K562 (cell line): ENCODE data around the gene PPP1R15A. TPM values are rescaled to one million over a fixed set of nuclear protein-coding genes. Genes with fewer than 3 reads are reported as not detected.

Experiments
- ATAC-seq: fragments of 200-7000 bp; cut with Tn5 transposase; 3 replicates; pipeline ENCODE4 v1.9.1; 2020; ENCODE audit warnings: moderate library complexity
- BruUV-seq: library from RNA; stranded (reverse); fragments of 400-500 nt; replicated peaks from 2 replicates; lab custom pipeline; 2021; lab: Mats Ljungman, UMichigan
- CTCF ChIA-PET: fragments of 300-600 bp; formaldehyde crosslinking; extraction: SDS; loops from one replicate; lab custom pipeline; 2021; ENCODE audit warnings: low intra/inter-chr PET ratio; lab: Yijun Ruan, JAX
- POLR2A ChIA-PET: fragments of 300-600, 350-650 bp; sonication (Branson Sonifier 250); formaldehyde crosslinking; extraction: SDS; loops from one replicate; lab custom pipeline; 2021; ENCODE audit warnings: antibody characterized with exemption, inconsistent platforms; lab: Yijun Ruan, JAX
- DNase-seq, 4 experiments: peaks; one replicate each; pipeline versions ENCODE4 v3.0.0 to v3.0.0-alpha.2; 2011 to 2018; ENCODE audit warnings: low spot score in 3 of 4, mixed read lengths in 3 of 4; ENCODE audit errors: extremely low read depth in 1 of 4
- FAIRE-seq: peaks from 2 replicates; lab custom pipeline; 2011; peaks lifted over from hg19 to GRCh38; lab: Jason Lieb, UNC
- H2AFZ ChIP-seq: 2 replicates; pipeline ENCODE4 v1.6.0; 2011; ENCODE audit warnings: low read depth, low read length, control low read depth, inconsistent platforms
- H3K27ac ChIP-seq: fragments of 200-600 bp; 3 replicates; pipeline ENCODE4 v1.8.0; 2011; ENCODE audit warnings: low read depth, mild to moderate bottlenecking, control low read depth, inconsistent platforms, low read length, moderate library complexity, mixed read lengths; ENCODE audit errors: extremely low read depth
- H3K27me3 ChIP-seq, 2 experiments: fragments of 300-600 bp in 1 of 2; 2 replicates in 1 of 2; 3 replicates in 1 of 2; pipeline versions ENCODE4 v1.6.0 to v1.8.0; 2011; ENCODE audit warnings: inconsistent platforms in 2 of 2, low read length in 2 of 2, mild to moderate bottlenecking in 1 of 2, mixed read lengths in 1 of 2, moderate library complexity in 1 of 2; ENCODE audit not compliant: control insufficient read depth in 2 of 2, insufficient read depth in 2 of 2
- H3K36me3 ChIP-seq: fragments of 300-600 bp; 3 replicates; pipeline ENCODE4 v1.8.0; 2011; ENCODE audit warnings: mild to moderate bottlenecking, low read length, inconsistent platforms; ENCODE audit not compliant: control insufficient read depth, insufficient read depth
- H3K4me1 ChIP-seq, 2 experiments: fragments of 200-600 bp in 1 of 2; replicated peaks in 1 of 2; 2 replicates in 1 of 2; 3 replicates in 1 of 2; pipeline versions ENCODE4 v1.5.1 to v1.8.0; 2011; ENCODE audit warnings: inconsistent platforms in 2 of 2, low read length in 2 of 2, mild to moderate bottlenecking in 1 of 2, mixed read lengths in 1 of 2, moderate library complexity in 1 of 2; ENCODE audit not compliant: control insufficient read depth in 2 of 2, insufficient read depth in 2 of 2
- H3K4me2 ChIP-seq: 2 replicates; pipeline ENCODE4 v1.6.1; 2011; ENCODE audit warnings: low read length, control low read depth, inconsistent platforms, mixed read lengths; ENCODE audit not compliant: insufficient read depth
- H3K4me3 ChIP-seq: fragments of 200-600 bp; sonication (generic), shearing (Covaris generic); 2 replicates; pipeline ENCODE4 v1.5.1; 2016; ENCODE audit warnings: control low read depth, inconsistent platforms
- H3K79me2 ChIP-seq: fragments of 200-600 bp; 3 replicates; pipeline ENCODE4 v1.8.0; 2011; ENCODE audit warnings: low read length, inconsistent platforms; ENCODE audit not compliant: control insufficient read depth, insufficient read depth
- H3K9ac ChIP-seq, 2 experiments: 2 replicates each; pipeline versions ENCODE4 v1.6.0 to v1.6.1; 2011; ENCODE audit warnings: low read depth in 2 of 2, low read length in 2 of 2, control low read depth in 1 of 2, inconsistent platforms in 1 of 2, mild to moderate bottlenecking in 1 of 2, mixed read lengths in 1 of 2; ENCODE audit not compliant: insufficient read depth in 1 of 2
- H3K9me1 ChIP-seq: one replicate; pipeline ENCODE4 v1.6.0; 2011; ENCODE audit warnings: inconsistent platforms, mild to moderate bottlenecking, low read length, moderate library complexity; ENCODE audit not compliant: control insufficient read depth, insufficient read depth
- H3K9me3 ChIP-seq: replicated peaks from 2 replicates; pipeline ENCODE4 v1.5.1; 2011; ENCODE audit warnings: low read depth, low read length, inconsistent platforms; ENCODE audit not compliant: control insufficient read depth, insufficient read depth
- H4K20me1 ChIP-seq: replicated peaks from 2 replicates; pipeline ENCODE4 v1.6.1; 2011; ENCODE audit warnings: low read length, inconsistent platforms, mixed read lengths; ENCODE audit not compliant: control insufficient read depth, insufficient read depth
- CBX8 ChIP-seq: fragments of 200-600 bp; sonication (generic); IDR thresholded peaks from 2 replicates; pipeline ENCODE4 v1.6.1; 2012; ENCODE audit warnings: borderline replicate concordance, mixed run types, low read depth, mild to moderate bottlenecking, moderate library complexity, mixed read lengths, low read length, control low read depth, inconsistent platforms; ENCODE audit not compliant: poor library complexity, severe bottlenecking; ENCODE audit errors: extremely low read depth
- EP300 ChIP-seq: IDR thresholded peaks from 2 replicates; pipeline ENCODE4 v1.6.1; 2012; ENCODE audit warnings: low read length, improper control_type of control experiment
- FOXK1 ChIP-seq: sonication (generic); formaldehyde crosslinking; IDR thresholded peaks from 2 replicates; pipeline ENCODE4 v1.8.0; 2022; ENCODE audit warnings: missing genetic modification reagents, mild to moderate bottlenecking, borderline replicate concordance
- KDM5B ChIP-seq: fragments of 200-600 bp; sonication (generic); IDR thresholded peaks from 2 replicates; pipeline ENCODE4 v1.6.1; 2012; ENCODE audit warnings: low read depth, mild to moderate bottlenecking, moderate library complexity, low read length, control low read depth, inconsistent platforms; ENCODE audit not compliant: insufficient replicate concordance
- NCOA1 ChIP-seq: fragments of 450-650 bp; IDR thresholded peaks from 2 replicates; pipeline ENCODE4 v1.6.1; 2016; ENCODE audit warnings: low read depth
- NCOA6 ChIP-seq: fragments of 450-650 bp; IDR thresholded peaks from 2 replicates; pipeline ENCODE4 v1.6.1; 2017; ENCODE audit warnings: mild to moderate bottlenecking
- NFRKB ChIP-seq: fragments of 450-650 bp; IDR thresholded peaks from 2 replicates; pipeline ENCODE4 v1.6.1; 2016; ENCODE audit warnings: low read depth
- RAD21 ChIP-seq, 2 experiments: fragments of 250-450 bp in 1 of 2; fragments of 450-650 bp in 1 of 2; sonication (Bioruptor Pico) in 1 of 2; formaldehyde crosslinking in 1 of 2; IDR thresholded peaks in 1 of 2; conservative IDR thresholded peaks in 1 of 2; 2 replicates each; pipeline versions ENCODE4 v1.4.0 to v1.8.0; 2020 to 2022; ENCODE audit warnings: mild to moderate bottlenecking in 2 of 2, moderate library complexity in 1 of 2
- TBL1XR1 ChIP-seq, 2 experiments: IDR thresholded peaks; 2 replicates each; pipeline ENCODE4 v1.6.1; 2012; ENCODE audit warnings: improper control_type of control experiment in 2 of 2, low read length in 2 of 2, mild to moderate bottlenecking in 1 of 2
- TEAD2 ChIP-seq: fragments of 450-650 bp; IDR thresholded peaks from 2 replicates; pipeline ENCODE4 v1.6.1; 2016; ENCODE audit warnings: missing genetic modification characterization, control low read depth, missing compliant biosample characterization
- ZEB2 ChIP-seq: fragments of 450-650 bp; IDR thresholded peaks from 2 replicates; pipeline ENCODE4 v1.6.1; 2016
- ZKSCAN1 ChIP-seq: fragments of 150-350 bp; IDR thresholded peaks from 2 replicates; pipeline ENCODE4 v1.6.1; 2016; ENCODE audit warnings: low read depth, low read length
- ZNF134 ChIP-seq: fragments of 250-450 bp; sonication (Bioruptor Pico); conservative IDR thresholded peaks from 2 replicates; pipeline ENCODE4 v1.4.0; 2020
- ZNF175 ChIP-seq: fragments of 200-800 bp; sonication (Bioruptor generic); IDR thresholded peaks from 2 replicates; pipeline ENCODE4 v1.6.1; 2016; ENCODE audit warnings: low read depth, mild to moderate bottlenecking, missing genetic modification characterization, missing compliant biosample characterization
- WGBS: fragments of 100-300 bp; shearing (Covaris generic); methylation state at CpG from one replicate; pipeline ENCODE4 v1.1.6; 2016; ENCODE audit warnings: low coverage, mixed read lengths; ENCODE audit not compliant: insufficient coverage; ENCODE audit errors: missing lambda C conversion rate; 5-methylcytosine and 5-hydroxymethylcytosine counted together
- in situ Hi-C: fragments of 300-500 bp; cut with MboI; formaldehyde crosslinking; loops from 4 replicates; pipeline ENCODE4 v1.15.0; 2018; ENCODE audit warnings: inconsistent platforms, mixed read lengths
- intact Hi-C: fragments of 100-400 bp; cut with micrococcal nuclease; formaldehyde crosslinking; loops from 2 replicates; pipeline ENCODE4 v1.14.2; 2022
- polyA plus RNA-seq, 8 experiments: library from polyadenylated mRNA; depleted of rRNA in 4 of 8; stranded (reverse) in 5 of 8; unstranded in 3 of 8; fragments of >200 nt; fragmentation: Nextera tagmentation in 2 of 8; fragmentation: Illumina TruSeq in 1 of 8; extraction: Ambion mirVana in 2 of 8; extraction: Trizol in 1 of 8; gene quantifications; 2 replicates each; pipeline versions ENCODE4 v1.2.1 to v1.2.3, GENCODE V29; 2011 to 2014; ENCODE audit warnings: inconsistent platforms in 1 of 8, missing spikeins in 1 of 8
- total RNA-seq, 7 experiments: library from RNA; depleted of rRNA in 6 of 7; stranded (reverse); fragments of >200 nt in 6 of 7; fragmentation: Illumina TruSeq in 2 of 7; extraction: Trizol in 2 of 7; gene quantifications; 2 replicates each; pipeline versions ENCODE4 v1.2.1 to v1.2.3, GENCODE V29; 2011 to 2021; ENCODE audit warnings: low replicate concordance in 1 of 7
- TF ChIP-seq, protein P1 (sequence below): fragments of 200-800 bp; sonication (Bioruptor generic); IDR thresholded peaks from 2 replicates; pipeline ENCODE4 v1.6.1; 2017; ENCODE audit warnings: missing genetic modification characterization, missing compliant biosample characterization
- TF ChIP-seq, protein P2 (sequence below): fragments of 250-450 bp; sonication (Bioruptor Pico); IDR thresholded peaks from 2 replicates; pipeline ENCODE4 v1.5.0; 2021; ENCODE audit warnings: mild to moderate bottlenecking, moderate library complexity

Gene PPP1R15A
- total and polyA plus RNA-seq, 9 of the 15 experiments (the other 6 are each of a cell fraction or from before 2014, with no cell fraction given) = 0.42 to 73.7 (median 44.0) TPM

DNA sequence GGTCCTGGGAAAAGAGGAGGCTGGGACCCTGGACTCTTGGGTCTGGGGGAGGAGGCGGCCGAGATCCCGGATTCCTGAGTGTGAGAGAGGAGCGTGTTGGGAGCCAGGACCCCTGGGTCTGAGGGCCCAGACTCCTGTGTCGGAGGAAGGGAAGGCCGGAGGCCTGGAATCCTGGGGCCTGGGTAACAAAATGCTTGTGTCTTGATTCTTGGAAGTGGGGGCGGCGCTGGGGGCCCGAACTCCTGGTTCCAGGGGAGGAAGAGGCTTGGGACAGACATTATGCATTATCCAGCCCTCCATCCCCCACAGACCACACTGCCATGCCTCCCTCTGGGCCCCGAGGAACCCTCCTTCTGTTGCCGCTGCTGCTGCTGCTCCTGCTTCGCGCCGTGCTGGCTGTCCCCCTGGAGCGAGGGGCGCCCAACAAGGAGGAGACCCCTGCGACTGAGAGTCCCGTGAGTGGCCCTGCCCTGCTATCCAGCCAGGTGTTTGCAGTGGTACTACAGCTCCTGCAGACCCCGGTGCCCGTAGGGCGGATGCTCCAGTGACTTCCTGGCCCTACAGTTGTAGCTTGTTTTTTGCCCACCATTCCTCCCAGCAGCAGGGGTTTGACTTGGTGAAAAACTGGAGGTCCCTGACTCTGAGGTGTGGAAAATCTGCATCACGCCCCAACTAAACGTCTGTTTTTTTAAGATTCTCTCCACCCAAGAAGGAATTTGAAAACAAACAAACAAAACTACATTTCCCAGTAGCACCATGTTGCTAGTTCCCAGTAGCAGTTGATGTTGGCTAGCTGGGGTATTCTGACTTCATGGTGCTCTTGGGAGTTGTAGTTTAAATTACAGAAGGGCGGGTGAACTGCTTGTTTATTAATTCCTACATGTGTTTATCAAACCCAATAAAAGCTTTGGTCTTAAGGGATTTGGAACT is 28.5 kb downstream of the PPP1R15A start:
- ATAC-seq = peak; percentile 44
- Histone ChIP-seq H3K36me3 (peaks cover 27% of the 10 kb centered on the region), H3K4me1 (peaks cover 27 to 65% of the 10 kb centered on the region in 2 experiments), H3K9me1 (no peaks in the 10 kb centered on the region), H3K9ac (peak overlapping the region; percentile 88 to 91), H3K27ac (peak overlapping the region; percentile 77), H3K9me3 (no peaks in the 10 kb centered on the region), H3K79me2 (peaks cover 46% of the 10 kb centered on the region), H3K4me3 (peak overlapping the region; percentile 89), H3K27me3 (no peaks in the 10 kb centered on the region), H4K20me1 (peaks cover 6% of the 10 kb centered on the region), H2AFZ (peak overlapping the region; percentile 18; the same call in 1 of the 2 replicates), H3K4me2 (peak overlapping the region; percentile 89)
- in situ Hi-C loops = no loop called here
- CTCF ChIA-PET = interaction anchor here (0.6 kb wide), 1 partner anchor 28 kb away, joined by 4 read pairs; no protein-coding TSS in a partner anchor
- POLR2A ChIA-PET = interaction anchor here (0.6 to 9.7 kb wide), 16 partner anchors 9 to 106 kb away, joined by 3 to 205 read pairs (median 4); partner anchors contain the start of genes FTL and PPP1R15A
- peak; percentile 95 for FAIRE-seq
- 1% methylated on average over 19 of the region's 24 CpGs for WGBS
- DNase-seq = peak in 3 of 4 experiments; percentile 56 to 61 (median 61)
- intact Hi-C loops = loop anchor here (2.0 kb wide), 2 partner anchors 28 to 66 kb away; partner anchors contain the start of gene PPP1R15A
- BruUV-seq = TSS peak; percentile 85
- TF ChIP-seq NCOA1 (no peak), NCOA6 (no peak), ZKSCAN1 (no peak), RAD21 (CRISPR knock-in tag; conservative IDR thresholded peaks at IDR 0.05 in 1 of 2, IDR thresholded peaks at IDR 0.05 in 1 of 2) (no peak), EP300 (no peak), NFRKB (peak; percentile 45; the same call in 1 of the 2 replicates), TEAD2 (tag) (no peak), ZNF175 (no peak), KDM5B (peak; percentile 18), TBL1XR1 (IDR thresholded peaks at IDR 0.05; ENCODE audit: low read length in 2 of 2) (no peak), FOXK1 (CRISPR knock-in tag) (no peak), ZNF134 (CRISPR knock-in tag) (0 out of 2 replicates have a peak, but pooled peaks have one; percentile 40), ZEB2 (no peak), CBX8 (no peak)
- TF ChIP-seq, protein P1, sequence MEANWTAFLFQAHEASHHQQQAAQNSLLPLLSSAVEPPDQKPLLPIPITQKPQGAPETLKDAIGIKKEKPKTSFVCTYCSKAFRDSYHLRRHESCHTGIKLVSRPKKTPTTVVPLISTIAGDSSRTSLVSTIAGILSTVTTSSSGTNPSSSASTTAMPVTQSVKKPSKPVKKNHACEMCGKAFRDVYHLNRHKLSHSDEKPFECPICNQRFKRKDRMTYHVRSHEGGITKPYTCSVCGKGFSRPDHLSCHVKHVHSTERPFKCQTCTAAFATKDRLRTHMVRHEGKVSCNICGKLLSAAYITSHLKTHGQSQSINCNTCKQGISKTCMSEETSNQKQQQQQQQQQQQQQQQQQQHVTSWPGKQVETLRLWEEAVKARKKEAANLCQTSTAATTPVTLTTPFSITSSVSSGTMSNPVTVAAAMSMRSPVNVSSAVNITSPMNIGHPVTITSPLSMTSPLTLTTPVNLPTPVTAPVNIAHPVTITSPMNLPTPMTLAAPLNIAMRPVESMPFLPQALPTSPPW (CRISPR knock-in tag) = peak; percentile 50; the same call in 1 of the 2 replicates
- TF ChIP-seq, protein P2, sequence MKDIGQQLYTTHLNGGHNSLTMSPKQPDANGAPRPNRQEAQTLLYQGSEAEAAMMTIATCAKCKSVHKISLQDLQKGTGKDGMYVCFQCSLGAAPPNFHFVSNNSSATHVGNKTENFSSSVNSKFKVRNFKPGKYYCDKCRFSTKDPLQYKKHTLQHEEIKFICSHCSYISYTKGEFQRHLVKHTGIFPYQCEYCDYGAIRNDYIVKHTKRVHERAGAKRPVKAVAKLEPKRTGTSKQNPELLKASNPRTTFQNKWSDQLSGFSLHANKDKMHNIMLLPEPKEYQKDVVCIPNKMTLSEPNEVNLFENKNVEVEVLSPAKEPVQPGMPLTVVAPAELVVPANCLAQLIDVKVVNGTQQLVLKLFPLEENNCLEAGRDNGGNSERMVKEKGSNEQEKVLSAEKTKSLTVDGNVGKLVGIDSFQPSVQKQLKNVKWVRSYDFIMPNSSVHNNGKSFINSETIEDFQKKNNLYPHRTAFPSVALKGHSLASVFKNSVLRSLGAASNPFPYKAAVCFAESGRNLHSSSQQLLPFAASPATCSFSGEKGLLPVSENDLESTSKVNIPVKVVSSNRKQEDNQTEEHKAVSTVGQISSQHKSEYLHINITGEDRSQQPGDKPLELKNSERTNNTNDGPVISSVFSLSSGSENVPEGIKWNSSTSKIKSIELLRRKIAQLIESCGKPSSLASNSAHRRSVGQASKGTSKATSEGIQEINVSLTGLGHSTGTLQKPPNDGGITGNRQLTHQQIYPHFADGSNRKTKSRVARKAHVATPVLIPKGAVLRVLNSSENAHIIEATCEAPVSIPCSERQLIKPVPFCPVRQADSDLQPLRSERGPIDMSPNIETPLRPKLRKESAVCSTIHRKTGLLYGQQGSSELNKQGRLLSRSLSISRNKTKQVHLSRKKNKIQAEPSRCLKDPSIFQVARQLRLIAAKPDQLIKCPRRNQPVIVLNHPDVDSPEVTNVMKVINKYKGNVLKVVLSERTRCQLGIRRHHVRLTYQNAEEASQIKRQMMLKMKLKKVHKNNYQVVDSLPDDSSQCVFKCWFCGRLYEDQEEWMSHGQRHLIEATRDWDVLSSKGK = no peak
